Breast epithelium (tissue), 4 donors: ENCODE measurements around the gene EHMT1. TPM values are rescaled to one million over a fixed set of nuclear protein-coding genes. Genes with fewer than 3 reads are reported as not detected.

Source experiments
- DNase-seq, 2 donors: peaks; one replicate each; pipeline ENCODE4 v3.0.0-alpha.2; 2019; ENCODE audit warnings: low spot score in 2 of 2
- H3K27ac ChIP-seq, 2 donors: fragments of 200-600 bp; sonication (generic) in 1 of 2; one replicate each; pipeline ENCODE4 v1.5.1; 2016 to 2019; ENCODE audit warnings: mild to moderate bottlenecking in 1 of 2
- H3K27me3 ChIP-seq, 2 donors: fragments of 200-600 bp; sonication (generic) in 1 of 2; one replicate each; pipeline versions ENCODE4 v1.5.1 to v1.6.0; 2017 to 2019; ENCODE audit warnings: control low read depth in 1 of 2, mild to moderate bottlenecking in 1 of 2
- H3K36me3 ChIP-seq: fragments of 200-600 bp; one replicate; pipeline ENCODE4 v1.5.1; 2019
- H3K4me1 ChIP-seq, 2 donors: fragments of 200-600 bp; sonication (generic); one replicate each; pipeline ENCODE4 v1.5.1; 2016 to 2019; ENCODE audit warnings: control low read depth in 1 of 2
- H3K4me3 ChIP-seq, 3 donors: fragments of 200-600 bp; sonication (generic); 1 replicate in 2 of 3; 2 replicates in 1 of 3; pipeline ENCODE4 v1.5.1; 2016 to 2019; ENCODE audit warnings: mild to moderate bottlenecking in 3 of 3, moderate library complexity in 2 of 3
- H3K9me3 ChIP-seq, 2 donors: fragments of 200-600 bp; sonication (generic) in 1 of 2; one replicate each; pipeline ENCODE4 v1.5.1; 2016 to 2019; ENCODE audit warnings: control low read depth in 1 of 2
- CTCF ChIP-seq, 3 donors: fragments of 450-650 bp; IDR thresholded peaks; one replicate each; pipeline ENCODE4 v1.5.1; 2016 to 2017; ENCODE audit warnings: antibody characterized with exemption in 3 of 3, mild to moderate bottlenecking in 3 of 3, moderate library complexity in 3 of 3
- POLR2A ChIP-seq: fragments of 450-650 bp; IDR thresholded peaks from one replicate; pipeline ENCODE4 v1.6.1; 2016; ENCODE audit warnings: antibody characterized with exemption, mild to moderate bottlenecking, moderate library complexity
- POLR2AphosphoS5 ChIP-seq, 3 donors: sonication (generic); formaldehyde crosslinking; IDR thresholded peaks; one replicate each; pipeline ENCODE4 v1.6.1; 2017; ENCODE audit warnings: antibody characterized with exemption in 3 of 3
- intact Hi-C: fragments of 100-400 bp; cut with DNase I; formaldehyde crosslinking; loops from one replicate; pipeline ENCODE4 v1.15.1; 2023; ENCODE audit warnings: low total_unique reads
- total RNA-seq, 3 donors: library from RNA; depleted of rRNA; stranded (reverse); fragments of >200 nt; gene quantifications; one replicate each; pipeline ENCODE4 v1.1.0, GENCODE V29; 2016

EHMT1 gene
- total RNA-seq, 3 donors from 2014 or later, result 63.7 to 113 (median 91.2) TPM

- TF ChIP-seq POLR2AphosphoS5 (IDR thresholded peaks at IDR 0.05), result no peak
- TF ChIP-seq CTCF (IDR thresholded peaks at IDR 0.05), result no peak
- no peak for TF ChIP-seq POLR2A
- Histone ChIP-seq H3K27ac (no peak overlapping the region), H3K36me3 (no peaks in the 10 kb centered on the region), H3K4me3 (no peak overlapping the region), H3K27me3 (no peaks in the 10 kb centered on the region), H3K4me1 (no peaks in the 10 kb centered on the region), H3K9me3 (no peaks in the 10 kb centered on the region)
- no peak for DNase-seq
- intact Hi-C loops, result no loop called here
These were observed 173.1 kb downstream of the EHMT1 start for GRCh38 chr9:137791947-137792346.

- H3K4me3 ChIP-seq, result no peak overlapping the region
- no peaks in the 10 kb centered on the region for H3K9me3 ChIP-seq
- H3K27ac ChIP-seq, result no peak overlapping the region
- no peaks in the 10 kb centered on the region for H3K36me3 ChIP-seq
- no peak for DNase-seq
- intact Hi-C loops, result no loop called here
- no peaks in the 10 kb centered on the region for H3K27me3 ChIP-seq
- TF ChIP-seq CTCF (IDR thresholded peaks at IDR 0.05) (no peak), POLR2A (no peak), POLR2AphosphoS5 (IDR thresholded peaks at IDR 0.05) (no peak)
- no peaks in the 10 kb centered on the region for H3K4me1 ChIP-seq
These were observed 174.5 kb downstream of the EHMT1 start for GRCh38 chr9:137793196-137793841.

DNA sequence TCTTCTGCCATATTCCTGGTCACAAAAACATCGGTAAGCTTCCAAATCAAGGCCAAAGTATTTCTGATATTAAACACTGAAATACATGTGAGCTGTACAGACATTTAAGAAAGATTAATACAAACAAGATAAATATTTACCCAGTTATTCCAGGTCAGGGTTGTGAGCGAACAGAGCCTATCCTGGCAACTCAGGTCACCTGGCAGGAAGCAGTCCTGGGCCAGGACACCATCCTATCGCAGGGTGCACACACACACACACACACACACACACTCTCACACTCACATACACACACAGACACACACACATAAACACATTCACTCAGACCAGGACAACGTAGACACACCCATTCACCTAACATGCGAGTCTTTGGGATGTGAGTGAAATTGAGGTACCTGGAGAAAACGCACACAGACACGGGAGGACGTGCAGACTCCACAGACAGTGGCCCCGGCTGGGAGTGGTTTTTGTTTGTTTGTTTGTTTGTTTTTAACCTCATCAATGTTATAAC lies 176.4 kb downstream of the EHMT1 start:
- TF ChIP-seq POLR2AphosphoS5 (IDR thresholded peaks at IDR 0.05) (no peak), POLR2A (no peak)
- Histone ChIP-seq H3K27me3 (no peaks in the 10 kb centered on the region), H3K27ac (no peak overlapping the region), H3K9me3 (no peaks in the 10 kb centered on the region), H3K4me3 (no peak overlapping the region), H3K4me1 (no peaks in the 10 kb centered on the region), H3K36me3 (no peaks in the 10 kb centered on the region)
- no peak for DNase-seq
- intact Hi-C loops, result no loop called here

DNA sequence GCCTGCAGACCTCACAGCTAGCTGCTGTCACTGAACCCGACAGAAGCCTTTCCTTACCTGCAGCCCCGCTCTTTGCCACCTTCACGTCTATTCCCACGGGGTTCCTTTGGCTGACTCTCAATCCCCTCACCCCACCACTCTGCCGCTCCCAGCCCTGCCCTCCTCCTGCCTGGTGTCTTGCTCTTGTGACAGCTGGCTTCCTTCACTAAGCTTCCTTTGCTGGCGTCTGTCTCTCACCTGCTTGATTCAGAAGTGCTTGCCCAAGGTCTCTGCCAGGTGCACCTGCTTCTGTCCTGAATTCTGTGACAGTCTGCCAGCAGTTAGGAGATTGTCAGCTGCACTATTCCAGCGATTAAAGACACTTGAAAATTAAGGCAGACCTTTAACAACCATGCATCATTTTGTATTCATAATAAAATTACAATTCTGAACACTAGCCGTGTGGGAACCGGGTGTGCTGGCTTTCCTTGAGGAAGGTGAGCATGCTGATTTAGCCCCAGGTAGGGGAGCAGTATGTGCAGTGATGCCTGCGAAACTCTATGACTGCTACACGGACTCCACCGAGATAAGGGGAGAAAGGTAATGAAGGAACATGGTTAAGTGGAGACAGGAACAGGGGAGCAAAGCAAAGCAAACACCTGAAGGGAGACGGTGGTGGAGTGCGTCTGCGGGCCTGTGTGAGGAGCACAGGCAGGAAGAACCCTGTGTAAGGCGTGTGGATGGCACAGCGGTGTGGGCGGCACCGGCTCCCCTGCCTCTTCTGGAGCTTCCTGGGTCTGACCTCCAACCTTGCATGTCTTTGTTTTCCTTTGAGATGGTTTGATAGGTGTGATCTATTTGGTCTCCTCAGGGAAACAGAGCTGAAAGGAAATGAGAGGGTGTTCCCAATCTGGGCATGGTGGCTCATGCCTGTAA lies 178.7 kb downstream of the EHMT1 start:
- TF ChIP-seq POLR2AphosphoS5 (IDR thresholded peaks at IDR 0.05) (no peak), POLR2A (no peak), CTCF (IDR thresholded peaks at IDR 0.05) (no peak)
- Histone ChIP-seq H3K27ac (no peak overlapping the region), H3K27me3 (no peaks in the 10 kb centered on the region), H3K4me1 (no peaks in the 10 kb centered on the region), H3K36me3 (no peaks in the 10 kb centered on the region), H3K4me3 (no peak overlapping the region), H3K9me3 (no peaks in the 10 kb centered on the region)
- intact Hi-C loops, result no loop called here
- no peak for DNase-seq

- H3K4me3 ChIP-seq, result no peak overlapping the region
- intact Hi-C loops, result no loop called here
- H3K27ac ChIP-seq, result no peak overlapping the region
- H3K36me3 ChIP-seq, result no peaks in the 10 kb centered on the region
- H3K9me3 ChIP-seq, result no peaks in the 10 kb centered on the region
- TF ChIP-seq POLR2AphosphoS5 (IDR thresholded peaks at IDR 0.05), result no peak
- no peak for TF ChIP-seq POLR2A
- no peak for TF ChIP-seq CTCF (IDR thresholded peaks at IDR 0.05)
- no peaks in the 10 kb centered on the region for H3K4me1 ChIP-seq
- DNase-seq, result no peak
- H3K27me3 ChIP-seq, result no peaks in the 10 kb centered on the region
These were observed 179.3 kb downstream of the EHMT1 start for GRCh38 chr9:137798142-137798541.
